ENCODE results near the gene CHAC2. TPM values are rescaled to one million over a fixed set of nuclear protein-coding genes. Genes with fewer than 3 reads are reported as not detected.

CHAC2 gene
- total and polyA plus RNA-seq, 9 of the 15 experiments (the other 6 are each of a cell fraction or from before 2014, with no cell fraction given) = 9.8 to 35.6 (median 18.2) TPM

DNA sequence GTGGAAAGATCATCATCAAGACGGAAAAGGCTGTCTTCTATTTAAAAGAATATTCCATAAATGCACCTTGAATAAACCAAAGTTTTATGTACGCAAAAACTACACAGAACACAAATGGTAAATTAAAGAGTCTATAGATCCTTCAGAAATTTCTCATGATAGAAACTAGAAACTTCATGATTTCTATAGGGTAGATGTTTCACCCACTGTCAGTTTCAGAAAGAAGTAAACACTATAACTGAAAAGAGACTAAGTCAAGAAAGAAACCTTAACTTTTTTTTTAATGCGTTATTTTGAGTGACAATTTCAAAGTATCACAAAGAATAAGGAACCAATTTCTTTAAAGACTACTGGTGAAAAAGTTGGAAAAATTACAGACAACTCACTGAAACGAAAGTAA lies 41.9 kb upstream of the CHAC2 start (continued):
- TF ChIP-seq FOXA1 (IDR thresholded peaks at IDR 0.05; ENCODE audit: borderline replicate concordance) (no peak), TSC22D4 (tag; IDR thresholded peaks at IDR 0.05) (no peak), CCAR2 (IDR thresholded peaks at IDR 0.05; ENCODE audit: low read depth, low read length) (no peak), ZNF263 (CRISPR knock-in tag; IDR thresholded peaks at IDR 0.05; ENCODE audit: borderline replicate concordance) (no peak), ZBTB7A (IDR thresholded peaks at IDR 0.05; ENCODE audit: borderline replicate concordance, control insufficient read depth, low read depth, low read length) (no peak), CREB3 (tag; conservative IDR thresholded peaks at IDR 0.05; ENCODE audit: low read depth) (no peak)
- TF ChIP-seq, protein P1, sequence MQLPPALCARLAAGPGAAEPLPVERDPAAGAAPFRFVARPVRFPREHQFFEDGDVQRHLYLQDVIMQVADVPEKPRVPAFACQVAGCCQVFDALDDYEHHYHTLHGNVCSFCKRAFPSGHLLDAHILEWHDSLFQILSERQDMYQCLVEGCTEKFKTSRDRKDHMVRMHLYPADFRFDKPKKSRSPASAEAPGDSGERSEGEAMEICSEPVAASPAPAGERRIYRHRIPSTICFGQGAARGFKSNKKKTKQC (CRISPR knock-in tag; IDR thresholded peaks at IDR 0.05) = no peak

DNA sequence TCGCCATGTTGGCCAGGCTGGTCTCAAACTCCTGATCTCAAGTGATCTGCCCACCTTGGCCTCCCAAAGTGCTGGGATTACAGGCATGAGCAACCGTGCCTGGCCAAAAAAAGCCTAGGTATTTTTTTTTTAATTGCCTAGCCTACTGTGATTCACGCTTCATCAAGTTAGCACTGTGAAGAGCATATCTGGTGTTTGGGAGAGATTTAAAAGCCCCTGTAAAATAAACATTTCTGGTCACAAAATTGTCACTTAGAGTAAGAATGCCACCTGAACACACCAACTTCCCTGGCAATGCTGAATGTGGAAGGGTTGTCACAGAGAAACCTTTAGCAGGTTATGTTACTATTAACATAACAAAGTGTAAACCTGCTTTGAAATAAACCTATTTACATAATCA lies 39.7 kb upstream of the CHAC2 start:
- no peak overlapping the region for H3K9ac ChIP-seq (ENCODE audit: insufficient read depth in 1 of 2, low read depth in 2 of 2, low read length in 2 of 2)
- CTCF ChIA-PET (ENCODE audit: low intra/inter-chr PET ratio) = no interaction called here
- no peaks in the 10 kb centered on the region for H3K4me1 ChIP-seq (replicated peaks in 1 of 2; ENCODE audit: control insufficient read depth in 2 of 2, insufficient read depth in 2 of 2, low read length in 2 of 2)
- POLR2A ChIA-PET = no interaction called here
- FAIRE-seq (no peak), ATAC-seq (no peak), DNase-seq (ENCODE audit: extremely low read depth in 1 of 4, low spot score in 3 of 4) (no peak)
- H4K20me1 ChIP-seq (replicated peaks; ENCODE audit: control insufficient read depth, insufficient read depth, low read length) = no peaks in the 10 kb centered on the region
- H3K27ac ChIP-seq (ENCODE audit: extremely low read depth, low read depth, low read length) = no peak overlapping the region
- in situ Hi-C loops (cut with MboI) (no loop called here), intact Hi-C loops (cut with micrococcal nuclease) (no loop called here)
- no peaks in the 10 kb centered on the region for H3K27me3 ChIP-seq (ENCODE audit: control insufficient read depth in 2 of 2, insufficient read depth in 2 of 2, low read length in 2 of 2)
- no peak overlapping the region for H2AFZ ChIP-seq (ENCODE audit: low read depth, low read length)
- 76% methylated on average over 2 of the region's 3 CpGs for WGBS (ENCODE audit: insufficient coverage, low coverage, missing lambda C conversion rate)
- H3K9me3 ChIP-seq (replicated peaks; ENCODE audit: control insufficient read depth, insufficient read depth, low read depth, low read length) = no peaks in the 10 kb centered on the region
- H3K9me1 ChIP-seq (ENCODE audit: control insufficient read depth, insufficient read depth, low read length) = no peaks in the 10 kb centered on the region
- no peak overlapping the region for H3K4me2 ChIP-seq (ENCODE audit: insufficient read depth, low read length)
- H3K4me3 ChIP-seq = no peak overlapping the region
- TF ChIP-seq NCOA4 (IDR thresholded peaks at IDR 0.05; ENCODE audit: partially characterized antibody) = no peak
- TF ChIP-seq NEUROD1 (IDR thresholded peaks at IDR 0.05; ENCODE audit: borderline replicate concordance, low read depth, low read length, partially characterized antibody) = no peak
- no peak for TF ChIP-seq ATF6 (CRISPR knock-in tag; IDR thresholded peaks at IDR 0.05)
- BruUV-seq (replicated peaks) = no TSS peak
- peaks cover 4% of the 10 kb centered on the region; the same call in 1 of the 3 replicates for H3K36me3 ChIP-seq (ENCODE audit: control insufficient read depth, insufficient read depth, low read length)
- H3K79me2 ChIP-seq (ENCODE audit: control insufficient read depth, insufficient read depth, low read length) = no peaks in the 10 kb centered on the region

All from K562 (cell line).